Measurements from ENCODE around the gene AKAP8L. TPM values are rescaled to one million over a fixed set of nuclear protein-coding genes. Genes with fewer than 3 reads are reported as not detected.

The AKAP8L gene
- total and polyA plus RNA-seq, 2 of the 8 experiments (the other 6 are each of a cell fraction or from before 2014, with no cell fraction given), result 75.1 to 138 TPM

- CTCF ChIA-PET (ENCODE audit: partially characterized antibody), result interaction anchor here (0.9 to 7.5 kb wide), 4 partner anchors 11 to 140 kb away, joined by 3 to 48 read pairs (median 6); partner anchors contain the start of gene AKAP8L
- no peak for TF ChIP-seq EGR1 (IDR thresholded peaks at IDR 0.05; ENCODE audit: borderline replicate concordance, low read depth, low read length)
These were observed 18.8 kb upstream of the AKAP8L start for GRCh38 chr19:15437355-15438123.

More at GRCh38 chr19:15437355-15438123, 18.8 kb upstream of the AKAP8L start:
- Histone ChIP-seq H2BK15ac (ENCODE audit: low read length) (no peak overlapping the region), H4K91ac (replicated peaks; ENCODE audit: insufficient read length, low read length) (no peak overlapping the region), H3K18ac (ENCODE audit: extremely low read depth, low read length) (no peak overlapping the region), H3K23me2 (ENCODE audit: low read depth, low read length) (peaks cover 7% of the 10 kb centered on the region), H3K27ac (ENCODE audit: low read depth, low read length) (no peak overlapping the region), H3K9ac (replicated peaks in 1 of 4; ENCODE audit: extremely low read depth in 1 of 4, low read depth in 3 of 4, low read length in 3 of 4) (no peak overlapping the region), H3K4me2 (ENCODE audit: insufficient read depth in 1 of 2, low read depth in 2 of 2, low read length in 2 of 2) (no peak overlapping the region), H4K20me1 (replicated peaks in 1 of 2; ENCODE audit: control insufficient read depth in 1 of 2, insufficient read depth in 2 of 2, low read length in 2 of 2) (no peaks in the 10 kb centered on the region), H4K8ac (ENCODE audit: extremely low read depth, insufficient read depth, low read length) (no peak overlapping the region; the same call in 1 of the 2 replicates), H2BK12ac (ENCODE audit: low read depth, low read length) (no peak overlapping the region), H3K79me1 (ENCODE audit: low read depth, low read length) (no peaks in the 10 kb centered on the region), H2BK20ac (ENCODE audit: low read length) (no peak overlapping the region), H2BK120ac (replicated peaks; ENCODE audit: low read depth, low read length) (no peak overlapping the region), H2AK5ac (ENCODE audit: low read depth, low read length) (no peak overlapping the region), H3K36me3 (ENCODE audit: control insufficient read depth in 2 of 4, insufficient read depth in 4 of 4, low read length in 3 of 4) (no peaks in the 10 kb centered on the region), H3K79me2 (ENCODE audit: control insufficient read depth in 1 of 2, insufficient read depth in 2 of 2, low read length in 2 of 2) (no peaks in the 10 kb centered on the region), H3K4me3 (ENCODE audit: extremely low read depth in 1 of 4, insufficient read depth in 2 of 4, low read depth in 3 of 4, low read length in 4 of 4) (no peak overlapping the region), H3K4me1 (replicated peaks in 1 of 4; ENCODE audit: control insufficient read depth in 3 of 4, insufficient read depth in 4 of 4, low read length in 3 of 4) (peaks cover 0 to 5% (median 3%) of the 10 kb centered on the region in 4 experiments; a peak in 6 of 7 replicates), H3K56ac (replicated peaks; ENCODE audit: insufficient read length, low read depth, low read length) (no peak overlapping the region), H2AFZ (ENCODE audit: low read length) (no peak overlapping the region), H3K9me3 (ENCODE audit: insufficient read depth in 2 of 2, low read depth in 1 of 2, low read length in 1 of 2) (no peaks in the 10 kb centered on the region), H3K14ac (ENCODE audit: insufficient read length) (no peak overlapping the region), H2BK5ac (ENCODE audit: low read depth, low read length) (no peak overlapping the region), H4K5ac (ENCODE audit: insufficient read length, low read depth, low read length) (no peak overlapping the region), H3K23ac (ENCODE audit: insufficient read length) (no peak overlapping the region), H3K4ac (replicated peaks; ENCODE audit: insufficient read length, low read depth, low read length) (no peak overlapping the region), H3K27me3 (replicated peaks in 1 of 4; ENCODE audit: control insufficient read depth in 3 of 4, extremely low read depth in 1 of 4, insufficient read depth in 3 of 4, low read length in 3 of 4) (no peaks in the 10 kb centered on the region)
- POLR2A ChIA-PET (ENCODE audit: partially characterized antibody), result interaction anchor here (2.6 to 5.3 kb wide), 3 partner anchors 11 to 18 kb away, joined by 8 to 58 read pairs (median 15); partner anchors contain the start of gene AKAP8L
- DNase-seq (ENCODE audit: low read depth in 1 of 2, low spot score in 2 of 2) (no peak), FAIRE-seq (no peak)
- 87% methylated on average over 10 of the region's 10 CpGs; no CpG with 5 or more reads in 1 of the 2 experiments for WGBS, 2 experiments (ENCODE audit: extremely low coverage in 1 of 2, insufficient coverage in 1 of 2, insufficient read length in 1 of 2, insufficient replicate concordance in 2 of 2, low coverage in 1 of 2, low lambda C conversion rate in 2 of 2, missing lambda C conversion rate in 1 of 2)

All from H1 (cell line).